AG09309 (cell line): ENCODE measurements around the gene MRRF.

ENCODE experiments used
- DNase-seq: peaks from one replicate; pipeline ENCODE4 v3.0.0-alpha.2; 2010; ENCODE audit warnings: low read depth
- H3K4me3 ChIP-seq: 2 replicates; pipeline ENCODE4 v1.5.1; 2011; ENCODE audit warnings: mild to moderate bottlenecking, low read depth, low read length, moderate library complexity; ENCODE audit not compliant: control insufficient read depth
- TF ChIP-seq, protein P1 (sequence below): IDR thresholded peaks from 2 replicates; pipeline ENCODE4 v1.5.1; 2011; ENCODE audit warnings: mild to moderate bottlenecking, low read depth, low read length, inconsistent platforms; ENCODE audit not compliant: insufficient read depth, control insufficient read depth; ENCODE audit errors: missing control alignments

The MRRF gene

DNA sequence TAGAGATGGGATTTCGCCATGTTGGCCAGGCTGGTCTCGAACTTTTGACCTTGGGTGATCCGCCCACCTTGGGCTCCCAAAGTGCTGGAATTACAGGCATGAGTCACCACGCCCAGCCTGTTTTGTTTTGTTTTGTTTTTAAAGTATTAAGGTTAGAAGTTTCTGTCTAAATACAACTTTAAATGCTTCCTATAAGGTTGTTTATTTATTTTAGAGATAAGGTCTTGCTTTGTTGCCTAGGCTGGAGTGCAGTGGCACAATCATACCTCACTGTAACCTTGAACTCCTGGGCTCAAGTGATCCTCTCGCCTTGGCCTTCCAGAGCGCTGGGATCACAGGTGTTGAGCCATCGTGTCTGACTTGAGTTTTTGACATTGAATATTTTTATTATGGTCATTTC is 11.4 kb downstream of the MRRF start:
- no peak for DNase-seq
- TF ChIP-seq, protein P1, sequence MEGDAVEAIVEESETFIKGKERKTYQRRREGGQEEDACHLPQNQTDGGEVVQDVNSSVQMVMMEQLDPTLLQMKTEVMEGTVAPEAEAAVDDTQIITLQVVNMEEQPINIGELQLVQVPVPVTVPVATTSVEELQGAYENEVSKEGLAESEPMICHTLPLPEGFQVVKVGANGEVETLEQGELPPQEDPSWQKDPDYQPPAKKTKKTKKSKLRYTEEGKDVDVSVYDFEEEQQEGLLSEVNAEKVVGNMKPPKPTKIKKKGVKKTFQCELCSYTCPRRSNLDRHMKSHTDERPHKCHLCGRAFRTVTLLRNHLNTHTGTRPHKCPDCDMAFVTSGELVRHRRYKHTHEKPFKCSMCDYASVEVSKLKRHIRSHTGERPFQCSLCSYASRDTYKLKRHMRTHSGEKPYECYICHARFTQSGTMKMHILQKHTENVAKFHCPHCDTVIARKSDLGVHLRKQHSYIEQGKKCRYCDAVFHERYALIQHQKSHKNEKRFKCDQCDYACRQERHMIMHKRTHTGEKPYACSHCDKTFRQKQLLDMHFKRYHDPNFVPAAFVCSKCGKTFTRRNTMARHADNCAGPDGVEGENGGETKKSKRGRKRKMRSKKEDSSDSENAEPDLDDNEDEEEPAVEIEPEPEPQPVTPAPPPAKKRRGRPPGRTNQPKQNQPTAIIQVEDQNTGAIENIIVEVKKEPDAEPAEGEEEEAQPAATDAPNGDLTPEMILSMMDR, result no peak
- H3K4me3 ChIP-seq, result no peak overlapping the region

DNA sequence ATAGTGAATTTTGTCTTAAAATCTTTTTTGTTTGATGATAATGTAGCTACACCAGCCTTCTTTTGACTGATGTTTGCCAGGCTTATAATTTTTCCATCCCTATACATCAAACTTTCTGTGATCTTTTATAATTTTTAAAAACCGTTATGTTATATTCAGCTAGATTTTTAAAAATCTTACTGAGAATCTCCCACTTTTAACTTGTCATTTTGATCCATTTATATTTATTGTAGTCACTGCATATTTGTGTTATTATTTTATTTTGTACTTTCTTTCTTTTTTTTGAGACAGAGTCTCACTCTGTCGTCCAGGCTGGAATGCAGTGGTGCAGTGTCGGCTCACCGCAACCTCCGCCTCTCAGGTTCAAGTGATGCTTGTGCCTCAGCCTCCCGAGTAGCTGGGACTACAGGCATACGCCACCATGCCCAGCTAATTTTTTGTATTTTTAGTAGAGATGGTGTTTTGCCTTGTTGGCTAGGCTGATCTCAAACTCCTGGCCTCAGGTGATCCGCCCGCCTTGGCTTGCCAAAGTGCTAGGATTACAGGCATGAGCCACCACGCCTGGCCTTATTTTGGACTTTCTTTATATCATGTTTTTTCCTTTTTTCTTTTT is 12.7 kb downstream of the MRRF start:
- TF ChIP-seq, protein P1, result no peak
- no peak overlapping the region for H3K4me3 ChIP-seq
- DNase-seq, result no peak

DNA sequence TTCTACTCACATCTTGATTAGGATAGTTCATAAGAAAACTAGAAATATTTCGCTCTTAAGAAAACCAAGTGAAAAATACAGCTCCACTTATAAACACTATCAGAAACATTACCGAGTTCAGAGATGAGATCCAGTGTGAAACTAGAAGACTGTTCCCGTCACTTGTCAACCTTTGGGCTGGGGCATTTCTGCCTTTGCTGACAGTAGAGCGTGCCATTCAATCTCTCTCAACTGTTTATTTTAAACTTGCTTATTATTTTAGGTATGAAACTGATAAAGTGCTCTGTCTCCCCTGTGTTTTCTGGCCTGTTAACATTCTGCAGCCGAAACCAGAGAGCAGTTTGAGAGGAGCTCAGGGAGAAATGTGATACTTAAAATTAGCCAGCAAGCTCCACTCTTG is 16.7 kb downstream of the MRRF start:
- TF ChIP-seq, protein P1, result no peak
- no peak for DNase-seq
- H3K4me3 ChIP-seq, result no peak overlapping the region

DNA sequence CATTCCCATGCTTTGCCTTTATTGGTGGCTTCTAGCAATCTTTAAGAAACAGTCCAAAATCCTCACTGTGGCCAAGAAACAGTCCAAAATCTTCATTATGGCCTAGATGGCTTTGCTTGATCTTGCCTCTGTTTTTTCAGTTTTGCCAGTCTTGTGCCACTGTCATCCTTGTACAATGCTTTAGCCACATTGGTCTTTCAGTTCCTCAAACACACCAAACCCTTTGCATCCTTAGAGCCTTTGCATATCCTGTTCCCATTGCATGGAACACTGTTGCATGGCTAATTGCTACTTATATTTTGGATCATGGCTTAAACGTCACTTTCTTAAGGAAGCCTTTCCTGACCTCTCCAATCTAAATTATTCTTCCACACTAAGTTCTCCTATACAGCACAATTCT is 22.1 kb downstream of the MRRF start:
- H3K4me3 ChIP-seq, result no peak overlapping the region
- no peak for DNase-seq
- TF ChIP-seq, protein P1, result no peak

DNA sequence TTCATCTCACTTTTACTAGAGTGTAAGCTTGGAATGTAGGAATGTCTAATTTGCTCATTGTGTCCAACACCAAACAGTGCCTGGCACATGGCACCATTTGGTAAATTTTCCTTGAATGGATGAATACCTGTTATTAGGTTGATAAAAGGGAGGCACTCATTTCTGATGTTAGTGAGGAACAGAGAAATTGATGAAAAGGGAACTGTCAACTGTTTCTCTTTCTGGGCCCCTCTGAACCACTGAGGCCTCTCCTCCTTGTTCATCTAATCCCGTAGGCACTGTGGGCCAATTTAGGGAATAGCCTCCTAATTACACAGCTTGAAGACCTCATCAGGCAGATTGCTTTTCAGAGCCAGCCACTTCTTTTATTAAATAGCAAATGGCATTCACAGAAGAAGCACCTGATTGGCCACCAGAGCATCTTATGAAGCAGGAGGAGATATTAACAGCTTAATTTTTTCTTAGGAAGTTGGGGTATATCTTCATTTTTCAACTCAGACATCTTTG is 22.6 kb downstream of the MRRF start:
- TF ChIP-seq, protein P1, result no peak
- DNase-seq, result no peak
- no peak overlapping the region for H3K4me3 ChIP-seq

DNA sequence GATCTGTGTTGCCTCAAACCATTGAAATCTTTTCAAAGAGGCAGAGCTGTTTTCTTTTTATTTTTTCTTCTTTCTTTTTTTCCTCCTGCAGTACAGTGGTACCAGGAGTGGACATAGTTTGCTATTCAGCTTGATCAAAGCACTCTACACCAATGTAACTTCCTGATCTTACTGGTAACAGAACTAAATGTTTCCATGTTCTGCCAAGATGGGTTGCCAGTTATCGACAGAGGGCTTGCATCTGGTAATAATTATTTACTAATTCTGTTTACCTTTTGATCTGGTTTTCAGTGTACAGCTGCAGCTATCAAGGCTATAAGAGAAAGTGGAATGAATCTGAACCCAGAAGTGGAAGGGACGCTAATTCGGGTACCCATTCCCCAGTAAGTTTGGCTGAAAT is 26.8 kb downstream of the MRRF start:
- TF ChIP-seq, protein P1, result no peak
- H3K4me3 ChIP-seq, result no peak overlapping the region
- no peak for DNase-seq
